Keratinocyte (primary cell): ENCODE data around the gene AUH. TPM values are rescaled to one million over a fixed set of nuclear protein-coding genes. Genes with fewer than 3 reads are reported as not detected.

Experiments
- DNase-seq: peaks from one replicate; pipeline ENCODE4 v3.0.0-alpha.2; 2011; ENCODE audit warnings: low read depth, missing footprints, low spot score
- FAIRE-seq: peaks from 2 replicates; lab custom pipeline; 2011; peaks lifted over from hg19 to GRCh38; lab: Jason Lieb, UNC
- H2AFZ ChIP-seq: 2 replicates; pipeline ENCODE4 v1.6.0; 2012; ENCODE audit warnings: low read length, control low read depth, inconsistent platforms; ENCODE audit not compliant: control insufficient read depth
- H3K27ac ChIP-seq: 2 replicates; pipeline ENCODE4 v1.5.1; 2011; ENCODE audit warnings: low read length; ENCODE audit not compliant: control insufficient read depth, insufficient read depth
- H3K27me3 ChIP-seq: 3 replicates; pipeline ENCODE4 v1.6.0; 2011; ENCODE audit warnings: low read length; ENCODE audit not compliant: control insufficient read depth, insufficient read depth; ENCODE audit errors: extremely low read depth
- H3K36me3 ChIP-seq, 2 experiments: 2 replicates in 1 of 2; 3 replicates in 1 of 2; pipeline ENCODE4 v1.5.1; 2011; ENCODE audit warnings: low read length in 2 of 2, mild to moderate bottlenecking in 1 of 2; ENCODE audit not compliant: control insufficient read depth in 2 of 2, insufficient read depth in 2 of 2; ENCODE audit errors: extremely low read depth in 1 of 2
- H3K4me1 ChIP-seq: 3 replicates; pipeline ENCODE4 v1.5.1; 2011; ENCODE audit warnings: low read length; ENCODE audit not compliant: control insufficient read depth, insufficient read depth; ENCODE audit errors: extremely low read depth
- H3K4me2 ChIP-seq: 3 replicates; pipeline ENCODE4 v1.6.0; 2011; ENCODE audit warnings: low read depth, low read length; ENCODE audit not compliant: control insufficient read depth, insufficient read depth; ENCODE audit errors: extremely low read depth
- H3K4me3 ChIP-seq, 3 experiments: fragments of 200-600 bp in 1 of 3; sonication (generic) in 1 of 3; 2 replicates in 2 of 3; 3 replicates in 1 of 3; pipeline ENCODE4 v1.5.1; 2011 to 2016; ENCODE audit warnings: low read length in 3 of 3, mild to moderate bottlenecking in 3 of 3, control low read depth in 2 of 3, inconsistent platforms in 1 of 3, low read depth in 1 of 3, mixed read lengths in 1 of 3, mixed run types in 1 of 3, moderate library complexity in 1 of 3; ENCODE audit not compliant: control insufficient read depth in 2 of 3, insufficient read depth in 2 of 3; ENCODE audit errors: extremely low read depth in 1 of 3
- H3K79me2 ChIP-seq: 2 replicates; pipeline ENCODE4 v1.6.0; 2012; ENCODE audit warnings: low read length; ENCODE audit not compliant: control insufficient read depth, insufficient read depth
- H3K9ac ChIP-seq: 3 replicates; pipeline ENCODE4 v1.6.0; 2011; ENCODE audit warnings: low read length; ENCODE audit not compliant: control insufficient read depth, insufficient read depth; ENCODE audit errors: extremely low read depth
- H3K9me1 ChIP-seq: 3 replicates; pipeline ENCODE4 v1.6.0; 2011; ENCODE audit warnings: low read length; ENCODE audit not compliant: control insufficient read depth, insufficient read depth; ENCODE audit errors: extremely low read depth
- H3K9me3 ChIP-seq: 2 replicates; pipeline ENCODE4 v1.5.1; 2012; ENCODE audit warnings: low read depth, low read length; ENCODE audit not compliant: control insufficient read depth
- H4K20me1 ChIP-seq: 3 replicates; pipeline ENCODE4 v1.6.0; 2011; ENCODE audit warnings: low read length; ENCODE audit not compliant: control insufficient read depth, insufficient read depth; ENCODE audit errors: extremely low read depth
- CTCF ChIP-seq, 3 experiments: IDR thresholded peaks in 1 of 3; conservative IDR thresholded peaks in 1 of 3; optimal IDR thresholded peaks in 1 of 3; 2 replicates in 2 of 3; 3 replicates in 1 of 3; pipeline versions ENCODE3 to v1.5.1; 2011; ENCODE audit warnings: low read length in 3 of 3, mild to moderate bottlenecking in 3 of 3, moderate library complexity in 2 of 3, control low read depth in 1 of 3, inconsistent platforms in 1 of 3; ENCODE audit not compliant: insufficient read depth in 2 of 3; ENCODE audit errors: extremely low read depth in 1 of 3
- EZH2 ChIP-seq: IDR thresholded peaks from one replicate; pipeline ENCODE4 v1.6.1; 2012; ENCODE audit warnings: inconsistent platforms, mild to moderate bottlenecking, low read length, moderate library complexity
- dilution Hi-C: fragments of 300-500 bp; cut with MboI; formaldehyde crosslinking; loops from one replicate; pipeline ENCODE4 v1.7.0; 2020; ENCODE audit warnings: low sequenced_read_pairs; ENCODE audit not compliant: extremely low pct_ligation_motif_present
- polyA plus RNA-seq, 5 experiments: library from polyadenylated mRNA; depleted of rRNA in 3 of 5; stranded (reverse) in 3 of 5; stranded (forward) in 1 of 5; unstranded in 1 of 5; fragments of >200 nt; gene quantifications; 1 replicate in 1 of 5; 2 replicates in 3 of 5; 3 replicates in 1 of 5; pipeline versions ENCODE4 v1.2.1 to v1.2.3, GENCODE V29; 2011 to 2012; ENCODE audit warnings: missing spikeins in 2 of 5, low read depth in 1 of 5, low replicate concordance in 1 of 5

AUH gene
- polyA plus RNA-seq, 1 donor (not counting 4 experiments of a cell fraction or from before 2014, with no cell fraction given), result 5.5 TPM

- FAIRE-seq, result no peak
- H2AFZ ChIP-seq, result no peak overlapping the region
Measured at GRCh38 chr9:91180930-91181268, 180.8 kb downstream of the AUH start.

DNA sequence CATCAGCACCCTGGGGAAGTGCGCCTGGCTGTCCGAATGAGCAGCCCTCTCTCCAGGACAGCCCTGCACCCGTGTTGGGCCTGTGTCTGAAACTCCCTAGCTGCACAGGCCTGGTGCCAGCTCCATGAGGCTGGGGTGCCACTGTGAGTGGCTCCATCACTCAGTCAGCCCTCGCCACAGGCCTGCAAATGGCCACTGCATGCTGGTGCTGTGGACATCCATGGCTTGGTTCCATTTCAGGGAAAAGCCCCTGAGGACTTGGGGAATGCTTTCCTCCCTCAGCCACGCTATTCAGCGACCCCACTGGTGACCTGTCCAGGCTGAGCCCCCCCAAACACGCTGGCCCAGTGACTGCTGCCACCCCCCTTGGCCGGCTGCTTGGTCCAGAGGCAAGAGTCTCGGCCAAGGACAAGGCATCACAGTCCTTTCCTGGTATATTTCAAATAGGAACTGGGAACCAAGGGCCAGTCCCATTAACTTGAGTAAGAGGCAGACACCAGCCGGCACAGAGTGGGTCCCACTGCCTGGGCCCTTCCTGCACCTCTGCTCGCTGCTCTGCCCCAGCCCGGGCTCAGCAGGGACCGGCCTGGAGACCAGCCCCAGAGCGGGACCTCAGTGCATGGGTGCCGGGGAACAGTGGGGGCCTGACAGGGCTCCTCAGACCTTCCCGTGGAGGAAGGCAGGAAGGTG is 181.3 kb downstream of the AUH start:
- Histone ChIP-seq H4K20me1 (no peaks in the 10 kb centered on the region), H3K4me2 (no peak overlapping the region), H3K9me1 (peaks cover 4% of the 10 kb centered on the region), H3K9me3 (no peaks in the 10 kb centered on the region), H3K27ac (no peak overlapping the region), H3K9ac (no peak overlapping the region), H3K4me1 (peaks cover 38% of the 10 kb centered on the region), H3K79me2 (no peaks in the 10 kb centered on the region), H2AFZ (no peak overlapping the region), H3K36me3 (no peaks in the 10 kb centered on the region), H3K27me3 (peaks cover 11% of the 10 kb centered on the region), H3K4me3 (no peak overlapping the region)
- dilution Hi-C loops, result no loop called here
- no peak for TF ChIP-seq CTCF (optimal IDR thresholded peaks at IDR 0.05 in 1 of 3, IDR thresholded peaks at IDR 0.05 in 1 of 3, conservative IDR thresholded peaks at IDR 0.05 in 1 of 3; ENCODE audit: extremely low read depth in 1 of 3, insufficient read depth in 2 of 3, low read length in 3 of 3)
- TF ChIP-seq EZH2, result no peak
- FAIRE-seq, result no peak
- DNase-seq, result no peak

More at GRCh38 chr9:91180930-91181268, 180.8 kb downstream of the AUH start:
- Histone ChIP-seq H3K27ac (no peak overlapping the region), H3K9me1 (peaks cover 4% of the 10 kb centered on the region), H3K9ac (no peak overlapping the region), H3K4me2 (no peak overlapping the region), H3K36me3 (no peaks in the 10 kb centered on the region), H4K20me1 (no peaks in the 10 kb centered on the region), H3K27me3 (peaks cover 11% of the 10 kb centered on the region), H3K79me2 (no peaks in the 10 kb centered on the region), H3K9me3 (no peaks in the 10 kb centered on the region), H3K4me3 (no peak overlapping the region), H3K4me1 (peaks cover 38% of the 10 kb centered on the region)
- no peak for TF ChIP-seq EZH2
- TF ChIP-seq CTCF (optimal IDR thresholded peaks at IDR 0.05 in 1 of 3, IDR thresholded peaks at IDR 0.05 in 1 of 3, conservative IDR thresholded peaks at IDR 0.05 in 1 of 3; ENCODE audit: extremely low read depth in 1 of 3, insufficient read depth in 2 of 3, low read length in 3 of 3), result no peak
- dilution Hi-C loops, result no loop called here
- DNase-seq, result no peak
